PC-9 (cell line): ENCODE data around the gene SPEG. TPM values are rescaled to one million over a fixed set of nuclear protein-coding genes. Genes with fewer than 3 reads are reported as not detected.

ENCODE experiments used
- BruUV-seq: library from RNA; stranded (reverse); fragments of 400-500 nt; replicated peaks from 2 replicates; lab custom pipeline; 2021; lab: Mats Ljungman, UMichigan
- CTCF ChIA-PET: fragments of 300-600 bp; sonication (Branson Sonifier 250); formaldehyde crosslinking; loops from one replicate; lab custom pipeline; 2022; ENCODE audit warnings: antibody characterized with exemption; lab: Charles Lee
- POLR2A ChIA-PET: fragments of 300-600 bp; sonication (Branson Sonifier 250); formaldehyde crosslinking; loops from one replicate; lab custom pipeline; 2022; ENCODE audit warnings: antibody characterized with exemption; ENCODE audit not compliant: unreplicated experiment; lab: Charles Lee
- DNase-seq, 2 experiments: peaks; one replicate each; pipeline versions ENCODE4 v3.0.0 to v3.0.0-alpha.2; 2015 to 2022; ENCODE audit warnings: mixed read lengths in 1 of 2
- H2AFZ ChIP-seq: fragments of 200-600 bp; sonication (generic); 2 replicates; pipeline ENCODE4 v1.8.1; 2017; ENCODE audit warnings: antibody characterized with exemption
- H3F3A ChIP-seq: fragments of 200-600 bp; sonication (generic); 2 replicates; pipeline ENCODE4 v1.8.1; 2017; ENCODE audit warnings: antibody characterized with exemption, mild to moderate bottlenecking, low read depth; ENCODE audit not compliant: insufficient read depth
- H3K27ac ChIP-seq: fragments of 200-600 bp; sonication (generic); 2 replicates; pipeline ENCODE4 v1.6.1; 2016; ENCODE audit warnings: mixed run types
- H3K27me3 ChIP-seq: fragments of 200-600 bp; sonication (generic); 2 replicates; pipeline ENCODE4 v1.6.1; 2016; ENCODE audit warnings: low read depth, mixed run types; ENCODE audit not compliant: insufficient read depth
- H3K36me3 ChIP-seq: fragments of 200-600 bp; sonication (generic); 2 replicates; pipeline ENCODE4 v1.6.1; 2016; ENCODE audit warnings: low read depth, mixed run types
- H3K4me1 ChIP-seq: fragments of 200-600 bp; sonication (generic); replicated peaks from 2 replicates; pipeline ENCODE4 v1.6.1; 2016; ENCODE audit warnings: mixed run types; ENCODE audit not compliant: insufficient read depth
- H3K4me2 ChIP-seq: fragments of 200-600 bp; sonication (generic); 2 replicates; pipeline ENCODE4 v1.6.1; 2017; ENCODE audit warnings: mixed run types
- H3K4me3 ChIP-seq: fragments of 200-600 bp; sonication (generic); 2 replicates; pipeline ENCODE4 v1.6.1; 2016; ENCODE audit warnings: mixed run types
- H3K79me2 ChIP-seq: fragments of 200-600 bp; sonication (generic); 2 replicates; pipeline ENCODE4 v1.6.1; 2017; ENCODE audit warnings: low read depth, mixed run types
- H3K9me2 ChIP-seq: fragments of 200-600 bp; sonication (generic); 2 replicates; pipeline ENCODE4 v1.8.1; 2017; ENCODE audit warnings: mild to moderate bottlenecking; ENCODE audit not compliant: insufficient read depth
- H3K9me3 ChIP-seq: fragments of 200-600 bp; sonication (generic); 2 replicates; pipeline ENCODE4 v1.8.1; 2016; ENCODE audit warnings: low read depth; ENCODE audit not compliant: insufficient read depth
- H4K20me1 ChIP-seq: fragments of 200-600 bp; sonication (generic); 2 replicates; pipeline ENCODE4 v1.8.1; 2017; ENCODE audit not compliant: insufficient read depth
- EZH2 ChIP-seq: fragments of 200-600 bp; sonication (generic); IDR thresholded peaks from 2 replicates; pipeline ENCODE4 v1.8.0; 2017; ENCODE audit warnings: antibody characterized with exemption, low read depth
- intact Hi-C: fragments of 100-400 bp; cut with micrococcal nuclease; formaldehyde crosslinking; loops from one replicate; pipeline ENCODE4 v1.10.0; 2022; ENCODE audit not compliant: unreplicated experiment
- total RNA-seq: library from RNA; stranded (reverse); gene quantifications from 2 replicates; pipeline ENCODE4 v1.2.3, GENCODE V29; 2021
- TF ChIP-seq, protein P1 (sequence below): fragments of 200-600 bp; sonication (generic); conservative IDR thresholded peaks from 2 replicates; pipeline ENCODE4 v1.6.1; 2017; ENCODE audit warnings: mixed run types, antibody characterized with exemption, mild to moderate bottlenecking, moderate library complexity

Gene SPEG
- total RNA-seq, 1 experiment from 2014 or later = 46.8 TPM

DNA sequence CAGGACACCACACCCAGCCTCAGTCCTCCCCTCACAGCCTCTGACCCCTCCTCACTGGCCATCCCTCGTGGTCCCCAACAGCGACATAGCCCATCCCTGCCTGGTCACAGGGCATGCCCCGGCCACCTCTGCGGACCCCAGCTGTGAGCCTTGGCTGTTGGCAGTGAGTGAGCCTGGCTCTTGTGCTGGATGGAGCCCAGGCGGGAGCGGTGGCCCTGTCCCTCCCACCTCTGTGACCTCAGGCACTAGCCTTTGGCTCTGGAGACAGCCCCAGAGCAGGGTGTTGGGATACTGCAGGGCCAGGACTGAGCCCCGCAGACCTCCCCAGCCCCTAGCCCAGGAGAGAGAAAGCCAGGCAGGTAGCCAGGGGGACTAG lies 8.6 kb upstream of the SPEG start:
- CTCF ChIA-PET = no interaction called here

DNA sequence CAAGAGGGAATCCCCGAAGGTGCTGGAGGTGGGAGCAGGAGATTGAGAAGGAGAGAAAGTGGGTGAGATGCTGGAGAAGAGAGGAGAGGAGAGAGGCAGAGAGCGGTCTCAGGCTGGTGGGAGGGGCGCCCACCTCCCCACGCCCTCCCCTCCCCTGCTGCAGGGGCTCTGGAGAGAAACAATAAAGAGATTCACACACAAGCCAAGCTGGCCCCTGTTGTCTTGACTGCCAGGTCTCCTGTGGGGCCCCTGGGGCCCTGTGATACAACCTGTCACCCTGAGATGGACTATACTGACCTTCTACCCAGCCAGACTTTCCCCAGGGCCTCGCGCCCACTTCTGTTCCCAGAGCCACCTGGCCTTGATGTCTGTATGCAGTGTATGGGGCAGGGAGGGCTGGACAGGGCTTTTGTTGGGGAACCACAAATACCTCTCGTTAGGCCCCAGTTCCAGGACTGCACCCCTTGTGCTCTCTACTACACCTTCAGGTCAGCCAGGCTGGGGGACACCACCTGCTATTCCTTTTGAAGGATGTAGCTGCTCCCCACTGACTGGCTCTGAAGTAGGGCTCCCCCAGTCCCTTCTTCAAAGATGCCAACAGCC lies 8.0 kb upstream of the SPEG start:
- no peak for DNase-seq
- CTCF ChIA-PET = no interaction called here

More for the DNA sequence above, 8.6 kb upstream of the SPEG start:
- no peak for TF ChIP-seq EZH2
- TF ChIP-seq, protein P1, sequence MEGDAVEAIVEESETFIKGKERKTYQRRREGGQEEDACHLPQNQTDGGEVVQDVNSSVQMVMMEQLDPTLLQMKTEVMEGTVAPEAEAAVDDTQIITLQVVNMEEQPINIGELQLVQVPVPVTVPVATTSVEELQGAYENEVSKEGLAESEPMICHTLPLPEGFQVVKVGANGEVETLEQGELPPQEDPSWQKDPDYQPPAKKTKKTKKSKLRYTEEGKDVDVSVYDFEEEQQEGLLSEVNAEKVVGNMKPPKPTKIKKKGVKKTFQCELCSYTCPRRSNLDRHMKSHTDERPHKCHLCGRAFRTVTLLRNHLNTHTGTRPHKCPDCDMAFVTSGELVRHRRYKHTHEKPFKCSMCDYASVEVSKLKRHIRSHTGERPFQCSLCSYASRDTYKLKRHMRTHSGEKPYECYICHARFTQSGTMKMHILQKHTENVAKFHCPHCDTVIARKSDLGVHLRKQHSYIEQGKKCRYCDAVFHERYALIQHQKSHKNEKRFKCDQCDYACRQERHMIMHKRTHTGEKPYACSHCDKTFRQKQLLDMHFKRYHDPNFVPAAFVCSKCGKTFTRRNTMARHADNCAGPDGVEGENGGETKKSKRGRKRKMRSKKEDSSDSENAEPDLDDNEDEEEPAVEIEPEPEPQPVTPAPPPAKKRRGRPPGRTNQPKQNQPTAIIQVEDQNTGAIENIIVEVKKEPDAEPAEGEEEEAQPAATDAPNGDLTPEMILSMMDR = no peak
- Histone ChIP-seq H3K4me2 (no peak overlapping the region), H4K20me1 (no peaks in the 10 kb centered on the region), H3K9me2 (no peaks in the 10 kb centered on the region), H3K27me3 (no peaks in the 10 kb centered on the region), H3K79me2 (no peaks in the 10 kb centered on the region), H3K4me1 (peaks cover 4% of the 10 kb centered on the region; the same call in 1 of the 2 replicates), H3K4me3 (no peak overlapping the region), H3K36me3 (no peaks in the 10 kb centered on the region), H3K27ac (no peak overlapping the region), H3K9me3 (no peaks in the 10 kb centered on the region), H3F3A (no peaks in the 10 kb centered on the region), H2AFZ (no peak overlapping the region)
- no TSS peak for BruUV-seq
- POLR2A ChIA-PET = no interaction called here
- intact Hi-C loops = no loop called here
- no peak for DNase-seq

DNA sequence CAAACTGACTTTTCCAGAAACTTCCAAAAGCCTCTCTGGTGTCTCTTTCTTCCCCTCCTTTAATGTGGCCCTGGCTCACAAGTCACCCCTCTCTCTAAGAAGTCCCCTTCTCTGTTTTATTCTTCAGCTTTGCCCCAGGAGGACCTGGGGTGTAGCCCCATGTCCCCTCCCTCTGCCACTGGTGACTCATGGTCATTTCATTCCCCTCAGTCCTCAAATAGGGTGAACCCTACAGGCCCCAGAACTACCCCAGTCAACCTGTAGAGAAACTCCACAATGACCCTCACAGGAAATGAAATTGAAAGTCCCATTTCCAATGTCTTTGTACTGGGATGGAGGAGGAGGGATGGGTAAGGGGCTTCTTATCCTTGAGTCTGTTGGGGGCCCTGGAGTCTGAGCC lies 6.2 kb upstream of the SPEG start:
- H3K9me2 ChIP-seq = no peaks in the 10 kb centered on the region
- H3K27ac ChIP-seq = no peak overlapping the region
- H3F3A ChIP-seq = no peaks in the 10 kb centered on the region
- no peak overlapping the region for H3K4me2 ChIP-seq
- no peaks in the 10 kb centered on the region for H3K9me3 ChIP-seq
- H3K27me3 ChIP-seq = no peaks in the 10 kb centered on the region
- DNase-seq = no peak
- H3K79me2 ChIP-seq = no peaks in the 10 kb centered on the region
- H2AFZ ChIP-seq = no peak overlapping the region
- H3K36me3 ChIP-seq = no peaks in the 10 kb centered on the region
- peaks cover 4% of the 10 kb centered on the region; the same call in 1 of the 2 replicates for H3K4me1 ChIP-seq
- no peak overlapping the region for H3K4me3 ChIP-seq
- H4K20me1 ChIP-seq = no peaks in the 10 kb centered on the region
- no peak for TF ChIP-seq EZH2
- TF ChIP-seq, protein P1 = no peak
- intact Hi-C loops = no loop called here
- ChIA-PET CTCF (interaction anchor here (0.7 to 1.0 kb wide), 2 partner anchors 12 to 260 kb away, joined by 3 to 4 read pairs; no protein-coding TSS in a partner anchor), POLR2A (interaction anchor here (0.6 kb wide), 1 partner anchor 1920 kb away, joined by 10 read pairs; no protein-coding TSS in a partner anchor)
- BruUV-seq = no TSS peak

More for the DNA sequence above, 8.0 kb upstream of the SPEG start:
- Histone ChIP-seq H2AFZ (no peak overlapping the region), H3K79me2 (no peaks in the 10 kb centered on the region), H3K27ac (no peak overlapping the region), H3K9me3 (no peaks in the 10 kb centered on the region), H3K27me3 (no peaks in the 10 kb centered on the region), H3K4me2 (no peak overlapping the region), H4K20me1 (no peaks in the 10 kb centered on the region), H3K4me3 (no peak overlapping the region), H3K36me3 (no peaks in the 10 kb centered on the region), H3K9me2 (no peaks in the 10 kb centered on the region), H3K4me1 (peaks cover 4% of the 10 kb centered on the region; the same call in 1 of the 2 replicates), H3F3A (no peaks in the 10 kb centered on the region)
- BruUV-seq = no TSS peak
- POLR2A ChIA-PET = no interaction called here
- TF ChIP-seq, protein P1 = no peak
- TF ChIP-seq EZH2 = no peak
- intact Hi-C loops = no loop called here
